H9 (cell line): ENCODE measurements around the gene STX1A. TPM values are rescaled to one million over a fixed set of nuclear protein-coding genes. Genes with fewer than 3 reads are reported as not detected.

Experiments used
- DNase-seq: peaks from one replicate; pipeline ENCODE4 v3.0.0-alpha.2; 2017
- H2AFZ ChIP-seq: one replicate; pipeline ENCODE4 v1.6.1; 2013; ENCODE audit warnings: mild to moderate bottlenecking, low read length, control low read depth, moderate library complexity
- H2AK5ac ChIP-seq: 2 replicates; pipeline ENCODE4 v1.6.1; 2013; ENCODE audit warnings: low read length, control low read depth, mixed read lengths; ENCODE audit not compliant: insufficient read length
- H2BK120ac ChIP-seq: one replicate; pipeline ENCODE4 v1.6.1; 2013; ENCODE audit warnings: low read depth, mild to moderate bottlenecking, low read length, control low read depth, inconsistent platforms; ENCODE audit not compliant: poor library complexity, severe bottlenecking
- H2BK12ac ChIP-seq: 2 replicates; pipeline ENCODE4 v1.6.1; 2013; ENCODE audit warnings: low read length, control low read depth, mixed read lengths, low read depth; ENCODE audit not compliant: insufficient read length
- H2BK15ac ChIP-seq: 2 replicates; pipeline ENCODE4 v1.6.1; 2013; ENCODE audit warnings: low read depth, low read length, control low read depth
- H2BK20ac ChIP-seq: one replicate; pipeline ENCODE4 v1.6.1; 2013; ENCODE audit warnings: low read depth, mild to moderate bottlenecking, low read length, control low read depth, inconsistent platforms; ENCODE audit not compliant: poor library complexity, severe bottlenecking
- H2BK5ac ChIP-seq: 2 replicates; pipeline ENCODE4 v1.6.1; 2013; ENCODE audit warnings: low read length, control low read depth, mixed read lengths; ENCODE audit not compliant: insufficient read length
- H3K14ac ChIP-seq: 2 replicates; pipeline ENCODE4 v1.6.1; 2013; ENCODE audit warnings: low read length, control low read depth; ENCODE audit not compliant: insufficient read depth
- H3K18ac ChIP-seq: 2 replicates; pipeline ENCODE4 v1.6.1; 2013; ENCODE audit warnings: low read depth, mild to moderate bottlenecking, mixed read lengths, low read length, control low read depth; ENCODE audit not compliant: insufficient read length
- H3K23ac ChIP-seq: 2 replicates; pipeline ENCODE4 v1.6.1; 2013; ENCODE audit warnings: low read length, control low read depth, mixed read lengths, low read depth; ENCODE audit not compliant: insufficient read length
- H3K23me2 ChIP-seq: 2 replicates; pipeline ENCODE4 v1.6.1; 2013; ENCODE audit warnings: low read depth, mild to moderate bottlenecking, mixed read lengths, low read length, control low read depth; ENCODE audit not compliant: insufficient read length, poor library complexity, severe bottlenecking
- H3K27ac ChIP-seq: 2 replicates; pipeline ENCODE4 v1.5.1; 2013; ENCODE audit warnings: low read length, control low read depth, mixed read lengths, low read depth; ENCODE audit not compliant: insufficient read length
- H3K27me3 ChIP-seq: 2 replicates; pipeline ENCODE4 v1.6.1; 2013; ENCODE audit warnings: low read length, control low read depth, inconsistent platforms; ENCODE audit not compliant: insufficient read depth
- H3K4ac ChIP-seq: 2 replicates; pipeline ENCODE4 v1.6.1; 2013; ENCODE audit warnings: low read depth, mild to moderate bottlenecking, control low read depth, inconsistent platforms, low read length, moderate library complexity
- H3K4me1 ChIP-seq: 2 replicates; pipeline ENCODE4 v1.6.1; 2013; ENCODE audit warnings: low read length, control low read depth, inconsistent platforms; ENCODE audit not compliant: insufficient read depth
- H3K4me2 ChIP-seq: 2 replicates; pipeline ENCODE4 v1.6.1; 2013; ENCODE audit warnings: low read length, control low read depth, mixed read lengths; ENCODE audit not compliant: insufficient read length, insufficient read depth
- H3K56ac ChIP-seq: 2 replicates; pipeline ENCODE4 v1.6.1; 2013; ENCODE audit warnings: low read depth, mild to moderate bottlenecking, mixed read lengths, low read length, control low read depth; ENCODE audit not compliant: insufficient read length
- H3K79me1 ChIP-seq: 2 replicates; pipeline ENCODE4 v1.6.1; 2013; ENCODE audit warnings: low read depth, mild to moderate bottlenecking, moderate library complexity, low read length, control low read depth, inconsistent platforms; ENCODE audit not compliant: insufficient read depth, poor library complexity, severe bottlenecking
- H3K79me2 ChIP-seq: 2 replicates; pipeline ENCODE4 v1.6.1; 2013; ENCODE audit warnings: low read length, control low read depth, inconsistent platforms; ENCODE audit not compliant: insufficient read depth
- H3K9ac ChIP-seq: 2 replicates; pipeline ENCODE4 v1.6.1; 2013; ENCODE audit warnings: low read length, control low read depth, mixed read lengths; ENCODE audit not compliant: insufficient read length; ENCODE audit errors: extremely low read depth
- H3K9me3 ChIP-seq: one replicate; pipeline ENCODE4 v1.6.1; 2013; ENCODE audit warnings: low read depth, low read length, inconsistent platforms; ENCODE audit not compliant: control insufficient read depth
- H3T11ph ChIP-seq: one replicate; pipeline ENCODE4 v1.6.1; 2013; ENCODE audit warnings: mild to moderate bottlenecking, low read length, control low read depth, inconsistent platforms
- H4K20me1 ChIP-seq: one replicate; pipeline ENCODE4 v1.6.1; 2013; ENCODE audit not compliant: control insufficient read depth, insufficient read length, insufficient read depth
- H4K5ac ChIP-seq: 2 replicates; pipeline ENCODE4 v1.6.1; 2013; ENCODE audit warnings: low read depth, mild to moderate bottlenecking, mixed read lengths, low read length, control low read depth; ENCODE audit not compliant: insufficient read length
- H4K8ac ChIP-seq: replicated peaks from 2 replicates; pipeline ENCODE4 v1.6.1; 2013; ENCODE audit warnings: low read length, control low read depth, mixed read lengths, low read depth; ENCODE audit not compliant: insufficient read length
- H4K91ac ChIP-seq: 2 replicates; pipeline ENCODE4 v1.6.1; 2013; ENCODE audit warnings: low read depth, mild to moderate bottlenecking, moderate library complexity, mixed read lengths, low read length, control low read depth; ENCODE audit not compliant: insufficient read length
- H3K27ac Mint-ChIP-seq, 3 experiments: 2 replicates in 2 of 3; 3 replicates in 1 of 3; pipeline ENCODE4 v1.8.0; 2020 to 2021; ENCODE audit warnings: mixed read lengths in 3 of 3, mild to moderate bottlenecking in 1 of 3, moderate library complexity in 1 of 3
- H3K27me3 Mint-ChIP-seq: 2 replicates; pipeline ENCODE4 v1.8.0; 2021; ENCODE audit warnings: low read depth, mild to moderate bottlenecking, moderate library complexity, mixed read lengths
- H3K36me3 Mint-ChIP-seq, 3 experiments: 2 replicates in 2 of 3; 3 replicates in 1 of 3; pipeline ENCODE4 v1.8.0; 2020 to 2021; ENCODE audit warnings: low read depth in 3 of 3, mixed read lengths in 3 of 3; ENCODE audit not compliant: insufficient read depth in 1 of 3
- H3K4me1 Mint-ChIP-seq, 2 experiments: 2 replicates each; pipeline ENCODE4 v1.8.0; 2020; ENCODE audit warnings: mixed read lengths in 2 of 2
- H3K4me3 Mint-ChIP-seq, 2 experiments: 2 replicates in 1 of 2; 3 replicates in 1 of 2; pipeline ENCODE4 v1.8.0; 2020 to 2021; ENCODE audit warnings: mild to moderate bottlenecking in 2 of 2, mixed read lengths in 2 of 2, moderate library complexity in 1 of 2
- H3K9me3 Mint-ChIP-seq, 2 experiments: 2 replicates in 1 of 2; 3 replicates in 1 of 2; pipeline ENCODE4 v1.8.0; 2020; ENCODE audit warnings: mild to moderate bottlenecking in 2 of 2, mixed read lengths in 2 of 2, moderate library complexity in 1 of 2
- WGBS: extraction: QIAGEN DNeasy Blood & Tissue Kit; methylation state at CpG from one replicate; pipeline ENCODE4 v1.1.7; 2013; ENCODE audit warnings: missing lambda C conversion rate, low lambda C conversion rate, mixed read lengths; ENCODE audit not compliant: insufficient read length; ENCODE audit errors: extremely low coverage; 5-methylcytosine and 5-hydroxymethylcytosine counted together
- total RNA-seq: library from RNA; stranded (reverse); gene quantifications from 2 replicates; pipeline ENCODE4 v1.2.1, GENCODE V29; 2021
- TF ChIP-seq, protein P1 (sequence below): fragments of 200-600 bp; sonication (generic); conservative IDR thresholded peaks from 3 replicates; pipeline ENCODE4 v1.8.0; 2021; ENCODE audit warnings: antibody characterized with exemption, mild to moderate bottlenecking

The STX1A gene
- total RNA-seq, 1 experiment from 2014 or later, result 10.1 TPM

DNA sequence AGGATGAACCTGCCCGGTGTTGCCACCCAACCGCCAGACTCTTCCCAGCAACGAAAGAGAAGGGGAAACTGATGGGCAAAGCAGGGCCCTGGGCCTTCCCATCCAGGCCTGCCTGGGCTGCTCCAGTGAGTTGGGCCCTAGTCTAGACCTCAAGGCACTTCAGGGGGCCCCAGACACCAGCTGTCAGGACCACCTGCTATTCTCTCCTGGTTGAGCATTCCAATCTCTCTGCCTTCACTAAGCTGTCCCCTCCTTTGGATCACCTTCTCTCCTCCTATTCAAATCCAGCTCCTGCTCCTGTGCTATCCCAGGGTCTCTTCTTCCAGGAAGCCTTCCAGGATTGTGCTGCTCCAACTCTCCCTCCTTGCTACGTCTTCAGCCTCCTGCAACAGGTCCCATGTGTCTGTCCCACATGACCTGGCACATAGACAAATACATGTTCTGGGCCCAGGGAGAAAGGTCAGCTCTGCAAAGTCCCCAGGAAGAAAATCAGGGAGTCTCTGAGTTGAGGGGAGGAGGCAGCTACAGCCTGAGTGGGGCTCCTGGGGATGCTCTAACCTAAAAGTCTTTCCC lies 3.1 kb downstream of the STX1A start:
- Histone ChIP-seq H3T11ph (no peak overlapping the region), H2AK5ac (no peak overlapping the region), H3K18ac (no peak overlapping the region), H4K91ac (no peak overlapping the region), H2BK15ac (no peak overlapping the region), H2BK12ac (no peak overlapping the region), H2AFZ (no peak overlapping the region), H3K27me3 (peaks cover 3% of the 10 kb centered on the region; the same call in 1 of the 2 replicates), H2BK5ac (no peak overlapping the region), H3K23ac (no peak overlapping the region), H3K79me1 (no peaks in the 10 kb centered on the region), H4K8ac (no peak overlapping the region), H3K4me1 (no peaks in the 10 kb centered on the region), H3K14ac (no peak overlapping the region), H2BK120ac (no peak overlapping the region), H3K4me2 (no peak overlapping the region), H3K4ac (no peak overlapping the region), H3K79me2 (no peaks in the 10 kb centered on the region), H3K9ac (no peak overlapping the region), H4K20me1 (no peaks in the 10 kb centered on the region), H3K27ac (no peak overlapping the region), H3K23me2 (peaks cover 9% of the 10 kb centered on the region), H4K5ac (no peak overlapping the region), H2BK20ac (no peak overlapping the region), H3K9me3 (no peaks in the 10 kb centered on the region), H3K56ac (no peak overlapping the region)
- DNase-seq, result no peak
- TF ChIP-seq, protein P1, sequence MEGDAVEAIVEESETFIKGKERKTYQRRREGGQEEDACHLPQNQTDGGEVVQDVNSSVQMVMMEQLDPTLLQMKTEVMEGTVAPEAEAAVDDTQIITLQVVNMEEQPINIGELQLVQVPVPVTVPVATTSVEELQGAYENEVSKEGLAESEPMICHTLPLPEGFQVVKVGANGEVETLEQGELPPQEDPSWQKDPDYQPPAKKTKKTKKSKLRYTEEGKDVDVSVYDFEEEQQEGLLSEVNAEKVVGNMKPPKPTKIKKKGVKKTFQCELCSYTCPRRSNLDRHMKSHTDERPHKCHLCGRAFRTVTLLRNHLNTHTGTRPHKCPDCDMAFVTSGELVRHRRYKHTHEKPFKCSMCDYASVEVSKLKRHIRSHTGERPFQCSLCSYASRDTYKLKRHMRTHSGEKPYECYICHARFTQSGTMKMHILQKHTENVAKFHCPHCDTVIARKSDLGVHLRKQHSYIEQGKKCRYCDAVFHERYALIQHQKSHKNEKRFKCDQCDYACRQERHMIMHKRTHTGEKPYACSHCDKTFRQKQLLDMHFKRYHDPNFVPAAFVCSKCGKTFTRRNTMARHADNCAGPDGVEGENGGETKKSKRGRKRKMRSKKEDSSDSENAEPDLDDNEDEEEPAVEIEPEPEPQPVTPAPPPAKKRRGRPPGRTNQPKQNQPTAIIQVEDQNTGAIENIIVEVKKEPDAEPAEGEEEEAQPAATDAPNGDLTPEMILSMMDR, result no peak
- peaks cover 0 to 10% of the 10 kb centered on the region in 2 experiments; a peak in 2 of 4 replicates for H3K4me1 Mint-ChIP-seq
- peaks cover 31% of the 10 kb centered on the region for H3K27me3 Mint-ChIP-seq
- no peaks in the 10 kb centered on the region; a peak in 1 of 5 replicates for H3K9me3 Mint-ChIP-seq
- peaks cover 0 to 2% (median 0%) of the 10 kb centered on the region in 3 experiments; a peak in 2 of 7 replicates for H3K36me3 Mint-ChIP-seq
- H3K27ac Mint-ChIP-seq, result no peak overlapping the region
- H3K4me3 Mint-ChIP-seq, result no peak overlapping the region
- no CpG with 5 or more reads among the region's 4 CpGs for WGBS
